Measurements from ENCODE around the gene SSU72.
A peak's percentile ranks its signal among the peaks of the same experiment; 100 is the strongest.
"Not testable (repeated sequence)": the region's sequence is repeated elsewhere in the genome, so short reads cannot be mapped to it uniquely, and the experiment has no call there.

Gene SSU72

DNA sequence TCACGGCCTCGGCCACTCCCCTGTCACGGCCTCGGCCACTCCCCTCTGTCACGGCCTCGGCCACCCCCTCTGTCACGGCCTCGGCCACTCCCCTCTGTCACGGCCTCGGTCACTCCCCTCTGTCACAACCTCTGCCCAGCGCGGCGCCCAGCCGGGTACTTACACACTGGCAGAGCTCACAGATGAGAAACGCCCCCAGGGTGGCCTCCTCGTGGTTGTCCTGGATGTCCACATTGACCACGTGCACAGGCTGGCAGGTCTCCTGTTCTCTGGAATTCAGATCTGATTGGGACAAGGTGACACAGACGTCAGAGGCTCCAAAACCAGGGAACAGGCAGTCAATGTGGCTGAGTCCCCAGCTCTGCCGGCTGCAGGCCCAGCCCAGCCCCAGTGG is 31.0 kb downstream of the SSU72 start:
- no peak overlapping the region for H3K4me3 ChIP-seq (ENCODE audit: low read depth, low read length)

DNA sequence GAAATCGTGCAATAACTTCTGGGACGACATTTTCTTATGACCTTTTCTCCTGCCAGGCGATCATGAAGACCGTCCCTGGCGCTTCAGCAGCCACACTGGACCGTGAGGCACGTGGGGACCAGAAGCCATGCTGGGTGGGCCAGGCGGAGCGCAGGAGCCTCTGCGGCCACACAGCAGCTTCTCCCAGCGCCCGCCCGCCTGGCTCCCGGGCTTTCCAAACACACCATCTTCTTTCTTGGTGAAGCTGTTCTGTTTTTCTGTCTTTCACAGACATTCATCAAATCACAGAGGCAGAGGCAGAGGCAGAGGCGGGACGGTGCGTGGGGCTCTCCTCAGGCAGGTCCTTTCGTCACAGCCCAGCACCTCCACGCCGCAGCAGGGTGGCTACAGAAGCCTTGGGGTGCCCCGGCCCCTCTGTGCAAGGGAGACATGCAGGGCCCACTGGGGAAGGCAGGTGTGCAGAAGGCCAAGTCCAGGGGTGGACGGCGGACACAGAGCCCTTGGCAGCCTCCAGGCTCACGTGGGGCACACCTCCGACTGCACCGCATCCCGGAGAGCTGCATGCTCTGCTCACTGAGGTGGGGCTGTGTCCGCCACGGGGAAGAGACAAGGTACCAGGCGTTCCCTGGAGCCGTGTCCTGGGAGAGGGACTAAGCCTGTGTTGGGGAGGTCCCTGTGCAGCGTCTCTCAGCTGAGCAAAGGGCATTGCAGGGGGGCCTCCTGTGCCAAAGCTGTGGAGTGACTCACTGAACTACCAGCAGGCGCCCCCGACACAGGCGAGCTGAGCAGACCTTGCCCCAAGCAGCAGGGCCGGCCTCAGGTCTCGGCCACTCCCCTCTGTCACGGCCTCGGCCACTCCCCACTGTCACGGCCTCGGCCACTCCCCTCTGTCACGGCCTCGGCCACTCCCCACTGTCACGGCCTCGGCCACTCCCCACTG is 31.6 kb downstream of the SSU72 start:
- no peak overlapping the region for H3K4me3 ChIP-seq (ENCODE audit: low read depth, low read length)

DNA sequence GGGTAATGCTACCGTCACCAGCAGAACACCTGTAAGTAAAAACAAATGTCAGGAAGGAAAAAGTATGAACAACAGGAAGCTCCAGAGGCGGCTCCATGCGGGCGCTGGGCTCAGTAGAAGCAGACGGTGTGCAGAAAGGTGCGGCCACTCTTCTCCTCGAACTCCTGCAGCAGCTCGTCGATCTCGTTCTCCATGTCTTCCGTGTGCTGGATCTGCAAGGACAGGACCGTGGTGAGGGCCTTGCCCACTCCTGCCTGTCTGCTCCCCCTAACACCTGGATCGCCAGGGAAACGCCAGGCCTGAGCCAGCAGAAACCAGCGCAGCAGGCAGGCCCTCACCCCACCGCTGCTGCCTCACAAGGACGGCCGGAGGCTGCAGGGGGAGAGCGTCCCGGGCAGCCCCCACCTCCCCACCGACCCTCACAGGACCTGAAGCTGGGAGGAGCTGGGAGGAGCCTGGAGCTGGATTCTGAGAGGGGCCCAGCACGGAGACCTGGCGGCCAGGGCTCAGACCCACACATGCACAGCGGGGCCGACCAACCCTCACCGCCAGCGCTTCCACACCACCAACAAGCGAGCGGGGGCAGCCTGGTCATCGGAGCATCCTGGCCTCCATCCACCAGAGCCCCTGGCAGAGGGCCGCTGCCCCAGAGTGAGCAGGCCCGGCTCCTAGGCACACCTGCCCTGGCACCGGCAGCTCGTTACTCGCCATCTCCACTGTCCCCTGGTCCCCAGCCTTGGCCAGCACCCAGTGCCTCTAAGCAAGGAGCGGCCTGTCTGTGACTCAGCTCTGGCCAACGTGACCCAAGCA is 32.5 kb downstream of the SSU72 start:
- no peak overlapping the region for H3K4me3 ChIP-seq (ENCODE audit: low read depth, low read length)

DNA sequence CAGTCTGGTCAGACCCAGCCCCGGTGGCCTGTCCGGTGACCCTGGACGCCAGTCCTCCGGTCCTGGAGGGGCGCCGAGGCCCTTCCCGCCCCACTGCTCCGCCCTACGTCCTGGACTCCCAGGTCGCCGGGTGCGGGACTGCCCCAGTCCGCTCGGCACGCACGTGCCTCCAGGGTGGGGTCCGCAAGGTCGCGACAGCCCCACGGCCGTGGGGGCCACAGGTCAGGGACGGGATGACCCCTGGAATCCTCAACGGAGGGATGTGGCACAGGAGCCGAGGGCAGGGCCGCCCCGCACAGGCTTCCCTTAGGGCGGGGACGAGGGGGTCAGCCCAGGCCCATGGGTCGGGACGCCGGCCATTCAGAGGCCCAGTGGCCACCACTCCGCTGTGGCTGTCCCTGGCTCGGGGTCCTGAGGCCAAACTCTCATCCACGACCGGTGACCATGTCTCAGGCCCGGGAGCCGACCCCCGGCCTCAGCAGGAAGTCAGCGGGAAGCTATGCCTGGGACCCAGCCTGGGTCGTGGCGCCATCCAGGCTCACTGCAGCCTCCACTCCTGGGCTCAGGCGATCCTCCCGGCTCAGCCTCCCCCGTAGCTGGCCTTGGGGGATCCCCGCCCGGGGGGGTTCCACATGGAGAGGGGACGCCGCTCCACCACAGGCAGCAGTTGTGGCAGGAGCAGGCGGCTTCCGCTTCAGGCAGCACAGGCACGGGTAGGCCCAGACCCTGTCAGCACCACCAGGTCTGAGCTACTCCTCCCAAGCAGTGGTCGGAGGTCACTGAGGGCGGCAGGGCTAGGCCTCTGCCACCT is 33.6 kb downstream of the SSU72 start:
- peak overlapping the region; percentile 43 for H3K4me3 ChIP-seq (ENCODE audit: low read depth, low read length)

DNA sequence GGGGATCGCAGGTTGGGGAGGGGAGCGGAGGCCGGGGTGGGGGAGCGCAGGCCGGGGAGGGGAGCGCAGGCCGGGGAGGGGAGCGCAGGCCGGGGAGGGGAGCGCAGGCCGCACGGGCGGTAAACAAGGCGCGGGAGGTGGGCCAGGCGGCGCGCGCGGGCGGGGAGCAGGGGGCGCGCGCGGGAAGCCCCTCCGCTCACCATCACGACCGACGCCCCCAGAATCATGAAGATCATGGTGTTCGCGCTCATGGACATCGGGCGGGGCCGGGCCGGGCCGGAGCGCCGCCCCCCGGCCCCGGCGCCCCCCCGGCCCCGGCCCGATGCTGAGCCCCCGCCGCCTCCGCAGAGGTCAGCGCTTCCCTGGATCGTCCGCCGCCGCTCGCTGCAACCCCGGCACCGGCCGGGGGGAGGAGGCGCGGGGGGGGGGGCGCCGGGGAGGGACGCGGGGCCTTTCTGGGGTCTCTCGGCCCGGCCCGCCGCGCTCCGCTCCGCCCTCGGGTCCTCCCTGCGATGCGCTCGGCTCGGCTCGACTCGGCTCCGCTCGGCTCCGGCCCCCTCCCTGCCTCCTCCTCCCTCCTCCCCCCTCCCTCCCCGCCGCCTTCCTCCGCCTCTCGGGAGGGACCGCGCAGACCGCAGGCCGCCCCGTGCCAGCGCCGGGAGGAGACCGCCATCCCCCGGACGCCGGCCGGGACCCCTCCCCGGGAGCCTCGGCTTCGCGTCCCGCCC is 34.4 kb downstream of the SSU72 start, which contains the start of gene TMEM240:
TMEM240 (minus strand) TSS at position 535 of the 728 bp plus-strand sequence; CDS start at position 257, 278 bp downstream.
- peak within 1 kb of the TSS; percentile 50 for H3K4me3 ChIP-seq (ENCODE audit: low read depth, low read length)

DNA sequence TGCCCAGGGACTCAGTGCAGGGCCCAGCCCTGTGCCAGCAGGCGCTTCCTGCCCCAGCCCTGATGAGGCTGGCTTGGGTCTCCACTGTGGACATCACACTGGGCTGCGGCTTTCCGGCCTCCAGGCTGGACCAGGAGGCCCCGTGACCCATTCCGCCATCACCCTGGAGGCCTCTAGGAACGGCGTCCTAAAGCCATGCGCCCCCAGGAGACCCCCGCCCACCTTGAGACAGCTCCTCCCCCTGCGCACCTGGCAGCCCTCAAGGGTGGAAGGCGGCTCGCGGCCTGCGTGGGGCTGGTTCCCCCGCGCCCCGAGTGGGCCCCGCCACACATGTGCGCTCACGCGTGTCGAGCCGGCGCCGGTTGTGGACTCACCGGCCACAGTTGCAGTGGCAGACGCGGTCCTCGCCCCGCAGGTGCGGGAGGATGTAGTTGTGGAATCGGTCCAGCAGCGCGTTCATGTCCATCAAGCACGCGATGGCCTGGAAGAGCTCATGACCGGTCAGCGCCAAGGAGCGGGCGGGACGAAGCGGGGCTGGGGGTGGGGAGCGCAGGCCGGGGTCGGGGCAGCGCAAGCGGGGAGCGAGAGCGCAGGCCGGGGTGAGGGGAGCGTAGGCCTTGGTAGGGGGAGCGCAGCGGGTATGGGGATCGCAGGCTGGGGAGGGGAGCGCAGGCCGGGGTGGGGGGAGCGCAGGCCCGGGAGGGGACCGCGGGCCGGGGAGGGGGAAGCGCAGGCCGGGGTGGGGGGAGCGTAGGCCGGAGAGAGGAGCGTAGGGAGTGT is 35.2 kb downstream of the SSU72 start:
- H3K4me3 ChIP-seq (ENCODE audit: low read depth, low read length): peak overlapping the region; percentile 50

DNA sequence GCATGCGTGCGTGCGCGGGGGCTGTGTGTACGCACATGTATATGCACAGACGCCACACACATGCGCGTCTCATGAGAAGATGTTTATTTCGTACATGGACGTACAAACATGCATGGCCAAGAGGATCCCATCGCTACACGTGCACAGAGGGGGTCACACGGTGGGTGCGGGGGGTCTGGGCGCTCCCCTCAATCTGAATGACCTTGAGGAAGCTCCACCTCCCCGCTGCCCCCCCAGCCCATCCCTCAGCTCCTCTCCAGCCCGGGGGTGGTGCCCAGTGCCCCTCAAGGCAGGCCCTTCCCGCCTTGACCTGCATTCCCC is 35.7 kb downstream of the SSU72 start:
- H3K4me3 ChIP-seq (ENCODE audit: low read depth, low read length): no peak overlapping the region

DNA sequence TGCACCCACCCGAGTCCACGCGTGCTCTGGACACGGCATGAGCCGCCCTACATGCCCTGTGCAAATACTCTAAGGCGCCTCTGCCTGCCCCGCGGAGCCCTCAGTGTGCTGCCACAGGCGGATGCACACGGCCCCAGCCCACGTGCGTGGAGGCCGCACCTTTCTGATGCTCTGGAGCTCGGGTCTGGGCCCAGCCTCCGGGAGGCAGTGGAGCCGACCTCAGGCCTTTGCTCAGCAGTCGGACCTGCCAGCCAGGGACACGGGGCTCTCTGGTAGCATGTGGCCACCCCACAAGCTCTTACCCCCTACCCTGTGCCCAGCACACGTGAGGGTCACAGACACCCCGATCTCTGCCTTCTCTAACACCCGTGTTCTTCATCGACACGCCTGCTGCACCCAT is 36.3 kb downstream of the SSU72 start:
- no peak overlapping the region for H3K4me3 ChIP-seq (ENCODE audit: low read depth, low read length)

DNA sequence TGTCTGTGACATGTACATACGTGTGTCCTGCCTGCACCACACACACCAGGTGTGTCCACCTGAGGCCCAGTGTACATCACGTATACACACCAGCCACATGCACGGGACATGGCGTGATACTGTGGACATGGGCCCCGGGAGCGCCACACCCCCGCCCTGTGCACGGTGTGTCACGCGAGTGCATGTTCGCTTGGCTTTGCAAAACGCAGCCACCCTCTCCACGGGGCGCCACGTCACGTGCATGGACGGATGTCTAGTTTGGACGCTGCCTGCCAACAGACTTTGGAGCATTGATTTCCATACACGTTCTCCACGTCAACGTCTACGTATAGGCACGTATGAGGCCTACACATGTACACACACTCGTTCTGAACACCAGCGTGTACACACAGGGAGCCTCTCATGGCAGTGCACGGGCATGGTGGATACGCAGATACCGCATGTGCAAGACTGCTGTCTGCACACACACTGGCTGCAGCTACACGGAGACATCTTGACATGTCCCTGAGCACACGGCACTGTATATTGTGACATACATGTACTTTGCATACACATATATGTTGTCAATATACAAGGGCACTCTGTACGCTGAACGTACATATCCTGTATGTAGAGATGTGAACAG is 36.9 kb downstream of the SSU72 start:
- H3K4me3 ChIP-seq (ENCODE audit: low read depth, low read length): no peak overlapping the region

DNA sequence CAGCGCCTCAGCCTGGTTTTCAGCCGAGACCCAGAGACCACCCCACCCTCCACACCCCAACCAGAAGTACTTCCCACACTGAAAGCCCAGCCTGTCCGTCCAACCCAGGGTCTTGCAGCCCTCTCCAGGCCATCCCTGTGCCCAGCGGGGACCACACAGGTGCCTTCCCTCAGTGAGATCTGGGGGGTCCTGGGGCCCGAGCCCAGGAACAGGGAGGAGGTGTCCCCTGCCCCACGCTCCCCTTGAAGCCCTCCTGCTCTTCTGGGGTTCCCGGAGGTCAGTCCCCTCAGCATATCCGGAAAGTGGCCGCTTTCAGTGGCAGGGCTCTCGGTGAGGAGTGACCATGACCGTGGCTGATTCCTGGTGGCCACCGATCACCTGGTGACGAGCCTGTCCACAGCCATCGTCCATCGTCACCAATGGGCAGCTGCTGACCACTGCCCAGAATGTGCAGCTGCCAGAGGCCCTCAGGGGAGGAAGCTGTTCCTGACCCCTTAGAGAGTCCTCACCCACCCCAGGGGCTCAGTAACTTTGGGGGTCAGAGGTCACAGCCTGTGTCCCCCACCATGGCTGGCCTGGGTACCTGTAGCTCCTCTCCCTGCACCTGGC is 37.6 kb downstream of the SSU72 start:
- H3K4me3 ChIP-seq (ENCODE audit: low read depth, low read length): no peak overlapping the region

DNA sequence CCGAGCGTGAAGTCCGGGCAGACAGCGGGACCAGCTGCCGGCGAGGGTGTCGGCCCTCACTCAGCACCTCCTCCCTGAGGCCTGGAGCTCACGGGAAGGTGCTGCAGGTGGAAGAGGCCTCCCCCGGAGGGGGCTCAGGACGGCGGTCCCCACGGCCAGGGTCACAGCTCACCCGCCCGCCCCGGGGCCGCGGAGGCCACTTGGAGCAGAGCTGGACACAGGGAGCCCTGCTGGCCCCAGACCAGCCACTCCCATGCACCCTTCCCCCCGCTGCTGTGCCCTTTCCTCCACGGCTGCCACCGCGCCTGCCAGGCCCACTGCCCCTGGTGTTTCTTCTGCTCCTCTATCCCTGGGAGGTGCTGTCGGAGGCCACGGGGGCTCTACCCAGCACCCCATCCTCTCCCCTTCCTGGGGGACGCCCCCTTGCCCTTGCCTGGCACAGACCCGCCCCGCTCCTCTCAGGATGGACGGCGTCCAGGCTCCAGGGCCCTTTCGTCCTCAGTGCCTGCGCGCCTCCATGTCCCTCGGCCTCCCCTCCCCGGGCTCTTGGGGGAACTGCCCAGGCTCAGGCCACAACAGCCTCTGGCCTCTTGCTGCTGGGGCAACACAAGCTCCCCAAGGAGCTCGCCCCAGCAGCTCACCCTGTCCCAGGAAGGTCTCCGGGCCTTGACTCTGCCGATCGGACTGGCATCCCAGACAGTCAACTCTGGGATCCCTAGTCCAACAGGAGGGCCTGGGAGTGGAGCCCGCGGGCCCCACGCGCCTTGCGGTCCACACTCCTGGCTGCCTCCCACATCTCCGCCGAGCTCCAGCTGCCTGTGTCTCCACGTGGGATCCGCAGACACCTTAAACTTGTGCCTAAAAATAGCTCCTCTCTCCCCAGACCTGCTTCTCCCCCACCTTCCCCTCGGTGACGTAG is 38.4 kb downstream of the SSU72 start:
- H3K4me3 ChIP-seq (ENCODE audit: low read depth, low read length): no peak overlapping the region

DNA sequence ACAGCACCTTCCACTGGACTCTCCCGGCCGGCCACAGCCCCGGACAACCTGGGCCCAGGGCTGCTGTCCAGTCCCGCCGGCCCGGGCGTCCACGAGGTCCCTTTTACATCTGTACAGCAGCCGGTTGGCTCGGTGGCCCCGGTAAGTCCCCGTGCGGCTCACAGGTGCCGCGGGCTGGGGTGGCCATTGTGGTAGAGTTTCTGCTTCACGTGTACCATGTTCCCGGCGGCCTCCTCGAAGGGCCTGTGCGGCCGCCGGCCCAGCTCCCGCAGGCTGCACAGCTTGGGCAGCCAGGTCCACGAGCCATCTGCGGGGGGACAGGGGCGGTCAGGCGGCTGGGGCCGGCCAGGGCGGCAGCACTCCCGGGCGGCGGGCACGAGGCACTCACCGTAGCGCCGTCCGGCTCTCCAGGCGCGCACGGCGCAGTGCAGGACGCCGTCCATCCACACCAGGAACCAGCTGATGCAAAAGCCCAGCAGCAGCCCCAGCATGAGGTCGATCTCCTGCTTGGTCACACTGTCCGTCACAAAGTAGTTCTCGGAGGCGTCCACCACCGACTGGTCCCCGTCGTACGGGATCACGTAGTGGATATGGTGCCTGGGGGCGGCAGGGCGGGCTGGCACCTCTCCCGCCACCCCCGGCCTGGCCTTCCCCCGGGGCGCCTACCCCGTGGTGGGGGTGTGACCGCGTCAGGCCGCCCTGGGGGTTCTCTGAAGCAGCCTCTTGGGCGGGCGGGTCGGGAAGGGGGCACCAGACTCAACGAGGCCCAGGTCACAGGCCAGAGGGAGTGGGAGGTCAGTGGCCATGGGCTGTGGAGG is 39.3 kb downstream of the SSU72 start:
- H3K4me3 ChIP-seq (ENCODE audit: low read depth, low read length): no peak overlapping the region

DNA sequence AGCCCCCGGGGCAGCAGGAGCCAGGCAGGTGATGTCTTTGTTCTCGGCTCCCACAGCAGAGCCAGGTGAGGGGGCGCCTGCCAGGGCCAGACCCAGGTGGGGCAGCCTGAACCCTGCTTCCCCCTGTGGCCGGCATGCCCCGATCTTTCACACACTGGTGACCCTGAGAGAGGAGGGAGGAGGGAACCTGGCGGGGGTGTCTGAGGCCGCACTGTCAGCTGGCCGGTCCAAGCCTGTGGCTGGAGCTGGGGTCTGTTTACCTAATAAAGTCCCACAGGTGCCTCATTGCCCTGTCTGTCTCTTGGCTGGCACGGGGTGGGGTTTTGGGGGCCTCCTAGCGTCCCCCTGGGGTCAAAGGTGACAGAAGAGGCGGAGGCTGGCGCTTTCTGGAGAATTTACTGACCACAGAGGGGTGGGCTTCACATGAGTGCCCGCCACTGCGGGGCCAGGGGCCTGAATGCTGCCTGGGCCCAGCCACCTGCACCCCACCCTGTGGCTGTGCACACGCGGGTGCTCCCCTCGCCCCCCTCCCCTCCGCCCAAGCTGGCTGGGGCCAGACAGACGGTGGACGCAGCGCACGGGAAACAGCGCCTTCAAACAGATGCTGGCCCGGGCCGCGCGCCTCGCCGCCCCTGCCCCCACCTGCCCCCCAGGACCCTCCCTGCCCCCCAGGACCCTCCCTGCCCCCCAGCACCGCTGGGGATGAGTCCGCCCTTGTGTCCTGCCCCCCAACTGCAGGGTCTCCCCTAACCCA is 40.1 kb downstream of the SSU72 start:
- H3K4me3 ChIP-seq (ENCODE audit: low read depth, low read length): no peak overlapping the region

DNA sequence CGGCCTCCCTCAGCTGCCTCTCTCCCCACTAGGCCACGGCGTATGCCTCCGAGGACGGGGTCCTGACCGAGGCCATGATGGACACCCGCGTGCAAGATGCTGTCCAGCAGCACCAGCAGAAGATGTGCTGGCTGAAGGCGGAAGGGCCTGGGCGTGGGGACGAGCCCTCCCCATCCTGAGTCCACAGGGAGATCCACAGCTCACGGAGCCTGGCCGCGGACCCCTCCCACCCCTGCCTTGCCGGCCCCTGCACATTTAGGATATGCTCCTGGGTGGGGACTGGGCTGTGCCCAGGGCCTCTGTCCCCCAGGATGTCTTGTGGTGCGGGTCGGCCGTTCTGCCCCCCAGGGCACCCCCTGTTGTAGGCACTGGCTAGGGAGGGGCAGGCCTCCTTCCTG is 40.8 kb downstream of the SSU72 start:
- not testable (repeated sequence) for H3K4me3 ChIP-seq (ENCODE audit: low read depth, low read length)

DNA sequence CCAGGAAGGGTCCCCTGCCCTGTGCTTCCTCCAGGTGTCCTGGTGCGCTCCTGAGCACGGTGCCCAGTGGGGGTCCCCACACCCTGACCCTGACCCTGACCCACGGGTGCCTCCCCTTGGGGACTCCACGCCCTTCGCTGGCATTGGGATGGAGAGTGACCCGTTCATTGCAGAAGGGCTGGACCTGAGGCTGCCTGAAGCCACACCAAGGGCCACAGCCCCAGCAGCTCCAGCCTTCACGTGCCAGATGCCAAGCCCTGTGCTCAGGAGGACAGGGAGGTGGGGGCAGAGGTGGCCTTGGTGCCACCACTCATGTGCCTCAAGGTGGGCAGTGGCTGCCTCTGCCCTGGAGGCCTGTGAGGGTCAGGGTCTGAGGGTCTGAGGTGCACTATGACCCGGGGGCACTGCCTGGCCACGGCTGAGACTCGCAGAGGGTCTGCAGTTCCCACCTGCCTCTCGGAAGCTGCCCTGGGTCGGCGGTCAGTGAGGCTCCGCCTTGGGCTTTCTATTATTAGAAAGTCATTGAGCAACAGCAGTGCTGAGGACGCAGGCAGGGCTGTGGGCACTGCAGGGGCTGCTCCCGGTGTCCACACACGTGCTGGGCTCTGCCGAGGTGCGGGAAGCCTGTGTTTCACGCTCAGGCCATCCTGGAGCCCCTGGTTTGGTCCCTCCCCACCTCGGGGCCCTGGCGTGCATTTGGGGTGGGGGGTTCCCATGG is 41.3 kb downstream of the SSU72 start:
- H3K4me3 ChIP-seq (ENCODE audit: low read depth, low read length): not testable (repeated sequence)

DNA sequence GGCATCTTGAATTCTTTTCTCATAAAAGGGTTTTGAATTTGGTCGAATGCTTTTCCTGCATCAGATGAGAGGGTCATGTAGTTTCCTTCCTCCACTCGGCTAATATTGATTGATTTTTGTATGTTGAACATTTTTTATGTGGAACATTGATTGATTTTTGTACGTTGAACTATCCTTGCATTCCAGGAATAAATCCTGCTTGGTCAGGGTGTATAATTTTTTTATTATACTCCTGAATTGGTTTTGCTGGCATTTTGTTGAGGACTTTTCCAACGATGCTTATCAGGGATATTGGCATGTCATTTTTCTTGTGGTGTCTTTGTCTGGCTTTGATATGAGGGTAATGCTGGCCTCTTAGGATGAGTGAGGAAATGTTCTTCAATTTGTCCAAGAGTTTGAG is 42.7 kb downstream of the SSU72 start:
- no peak overlapping the region for H3K4me3 ChIP-seq (ENCODE audit: low read depth, low read length)

Data from iPS-11a (cell line).